Cerebellar nuclear complex (tissue), 1 donor: ENCODE data around the gene TMEM184B.
"Not testable (repeated sequence)": the region's sequence is repeated elsewhere in the genome, so short reads cannot be mapped to it uniquely, and the experiment has no call there.

Experiments used
- DNase-seq, 2 experiments: peaks; one replicate each; lab custom pipeline; 2025; lab: John Stamatoyannopoulos, UW

TMEM184B gene

DNA sequence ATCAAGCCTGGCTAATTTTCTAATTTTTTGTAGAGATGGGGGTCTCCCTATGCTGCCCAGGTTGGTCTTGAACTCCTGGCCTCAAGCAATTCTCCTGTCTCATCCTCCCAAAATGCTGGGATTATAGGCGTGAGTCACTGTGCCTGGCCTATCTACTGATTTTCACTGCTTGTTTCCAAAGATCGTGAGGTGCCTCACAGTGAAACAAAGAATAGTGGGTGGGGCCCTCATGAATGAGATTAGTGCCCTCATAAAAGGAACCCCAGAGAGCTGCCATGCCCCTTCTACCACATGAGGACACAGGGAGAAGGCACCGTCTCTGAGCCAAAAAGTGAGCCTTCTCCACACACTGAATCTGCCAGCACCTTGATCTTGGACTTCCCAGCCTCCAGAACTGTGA lies 23.5 kb downstream of the TMEM184B start:
- no peak for DNase-seq

DNA sequence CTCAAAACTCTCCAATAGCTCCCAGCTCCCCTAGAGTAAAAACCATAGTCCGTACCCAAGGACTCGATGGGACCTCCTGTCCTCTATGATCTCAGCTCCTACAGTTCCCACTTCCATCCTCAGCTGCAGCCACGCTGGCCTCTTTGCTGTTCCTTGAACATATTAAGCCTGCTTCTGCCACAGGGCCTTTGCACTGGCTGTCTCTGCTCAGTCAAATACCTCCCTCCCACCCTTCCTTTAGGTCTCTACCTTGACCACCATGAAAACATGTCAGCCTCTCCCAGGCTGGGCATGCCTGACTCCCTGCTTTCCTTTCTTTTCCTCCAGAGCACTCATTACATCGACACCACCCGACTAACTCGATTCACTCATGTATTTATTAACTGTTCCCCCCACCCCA lies 24.5 kb downstream of the TMEM184B start:
- DNase-seq, result no peak

DNA sequence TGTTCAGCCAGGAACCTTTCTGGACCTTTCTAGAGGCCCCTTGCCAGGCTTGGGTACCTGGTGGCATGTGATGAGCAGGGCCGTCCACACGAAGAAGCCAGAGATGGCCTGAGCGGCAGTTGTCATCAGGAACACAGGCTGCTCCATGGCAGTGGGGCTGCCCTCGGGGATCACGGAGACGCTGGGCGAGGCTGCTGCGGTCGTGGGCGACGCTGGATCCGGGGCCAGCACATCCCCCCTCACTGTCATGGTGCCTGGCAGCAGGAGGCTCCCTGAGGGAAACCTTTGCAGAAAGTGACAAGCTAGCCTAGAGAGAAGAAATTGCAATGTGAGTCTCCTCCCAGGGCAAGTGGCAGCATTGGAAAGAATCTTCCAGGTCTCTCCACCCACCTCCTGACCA lies 25.1 kb downstream of the TMEM184B start:
- no peak for DNase-seq

DNA sequence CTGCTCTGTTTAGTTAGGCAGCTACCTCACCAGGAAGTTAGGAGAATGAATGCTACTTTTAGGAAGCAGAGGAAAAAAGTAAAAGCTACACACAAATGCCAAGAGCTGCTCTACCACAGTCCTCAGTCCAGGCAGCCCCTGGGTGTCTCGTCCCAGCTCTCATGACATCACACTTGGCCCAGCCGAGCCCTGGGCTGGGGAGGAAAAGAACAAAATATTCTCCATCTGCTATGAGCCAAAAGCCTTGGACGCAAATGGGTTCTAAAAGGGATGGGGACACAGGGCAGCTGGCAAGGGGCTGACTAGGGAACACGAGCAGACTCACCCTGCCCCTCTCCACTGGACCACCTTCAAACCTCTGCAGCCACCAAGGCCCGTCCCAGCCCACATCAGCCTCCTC lies 26.1 kb downstream of the TMEM184B start:
- peak; percentile 45 to 63 for DNase-seq

DNA sequence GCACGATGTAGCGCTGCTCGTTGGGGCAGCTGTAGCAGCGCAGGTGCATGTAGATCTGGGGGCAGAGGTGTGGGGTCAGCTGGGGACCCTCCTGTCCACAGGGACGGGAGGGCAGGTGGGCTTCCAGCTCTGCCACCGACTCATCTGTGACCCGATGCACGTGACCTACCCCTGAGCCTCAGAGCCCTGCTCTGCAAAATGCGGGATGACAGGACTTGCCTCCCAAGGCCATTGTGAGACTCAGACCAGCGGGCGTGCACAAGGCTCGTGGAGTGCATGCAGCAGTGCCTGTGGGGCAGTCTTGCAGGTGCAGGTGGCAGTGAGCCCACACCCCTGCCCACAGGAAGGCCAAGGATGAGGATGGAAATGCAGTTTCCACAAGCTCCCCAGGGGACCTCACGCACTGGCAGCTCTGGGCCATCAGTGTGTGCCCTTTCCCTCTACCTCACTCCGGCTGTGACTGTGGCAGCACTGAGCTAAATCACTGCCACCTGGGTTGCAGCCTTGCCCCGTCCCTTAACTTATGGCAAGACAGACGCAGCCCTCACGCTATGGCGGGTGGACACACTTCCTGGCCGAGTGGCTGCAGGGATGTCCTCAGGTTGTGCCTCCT lies 26.7 kb downstream of the TMEM184B start:
- DNase-seq, result no peak

DNA sequence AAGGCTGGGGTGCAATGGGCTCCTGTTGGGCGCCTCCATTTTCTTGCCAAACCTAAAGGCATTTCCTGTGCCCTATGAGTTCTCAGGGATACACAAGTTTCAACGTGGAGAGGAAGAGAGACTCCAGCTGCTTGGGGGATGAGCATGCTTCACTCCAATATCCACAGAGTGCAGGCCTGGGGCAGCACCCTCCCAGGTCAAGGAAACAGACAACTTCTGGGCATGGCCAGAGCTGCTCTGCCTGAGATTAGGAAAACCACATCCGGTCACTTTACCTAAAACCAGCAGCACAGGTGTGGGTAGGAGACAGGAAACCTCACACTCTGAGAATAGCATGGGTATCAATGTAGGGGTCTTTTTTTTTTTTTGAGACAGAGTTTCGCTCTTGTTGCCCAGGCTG lies 28.7 kb downstream of the TMEM184B start:
- no peak for DNase-seq

DNA sequence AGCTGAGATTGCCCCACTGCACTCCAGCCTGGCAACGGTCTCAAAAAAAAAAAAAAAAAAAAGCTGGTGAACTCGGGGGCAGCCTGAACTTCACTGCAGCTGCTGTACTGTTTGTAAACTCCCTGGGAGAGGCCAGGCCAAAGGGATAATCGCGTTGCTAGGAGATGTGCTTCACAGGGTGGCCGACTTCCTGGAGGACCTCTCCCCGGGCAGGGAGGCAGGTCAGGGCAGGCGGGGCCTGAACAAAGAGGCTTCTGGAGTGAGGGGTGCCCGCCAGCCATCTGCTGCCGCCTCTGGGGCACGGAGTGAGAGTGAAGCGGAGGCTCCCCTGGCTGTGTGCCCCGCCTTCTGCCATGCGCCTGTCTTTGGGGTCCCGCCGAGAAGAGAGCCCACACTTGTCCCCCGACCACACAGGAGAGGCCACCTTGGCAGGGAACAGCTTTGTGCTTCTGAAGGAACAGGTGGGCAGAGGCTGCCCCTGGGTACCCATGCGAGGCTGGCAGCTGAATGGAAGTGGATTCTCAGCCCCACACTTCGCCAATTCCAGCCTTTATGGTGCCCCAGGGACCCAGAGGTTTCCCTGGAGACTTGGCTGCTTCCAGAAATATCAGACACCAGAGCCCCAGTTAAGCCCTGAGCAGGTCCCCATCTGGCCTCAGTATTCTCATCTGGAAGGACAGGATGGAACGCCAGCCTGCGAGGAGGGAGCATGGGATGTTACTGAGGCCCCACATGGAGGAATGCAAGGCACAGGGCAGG lies 29.6 kb downstream of the TMEM184B start:
- no peak for DNase-seq

DNA sequence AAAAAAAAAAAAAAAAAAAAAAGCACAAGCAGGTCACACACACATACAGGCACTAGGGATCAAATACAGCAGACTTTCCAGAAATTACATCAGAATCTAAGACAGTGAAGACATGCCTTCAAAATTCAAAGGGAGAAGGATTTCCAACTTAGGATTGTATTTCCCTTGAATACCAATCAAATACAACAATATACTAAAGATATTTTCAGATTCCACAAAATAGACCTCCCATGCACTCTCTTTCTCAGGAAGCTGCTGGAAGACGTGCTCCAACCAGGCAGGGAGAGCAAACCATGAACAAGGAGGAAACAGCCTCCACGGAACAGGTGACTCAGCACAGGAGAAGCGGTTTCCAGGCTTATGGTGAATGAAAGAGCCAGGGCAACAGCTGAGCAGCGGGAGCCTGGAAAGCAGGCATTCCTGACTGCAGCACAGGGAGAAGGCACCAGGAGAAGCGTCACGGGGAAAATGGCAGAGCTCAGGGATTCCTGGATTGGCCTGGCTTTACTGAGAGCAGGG lies 32.0 kb downstream of the TMEM184B start:
- DNase-seq, result peak in 1 of 2 experiments; percentile 44

DNA sequence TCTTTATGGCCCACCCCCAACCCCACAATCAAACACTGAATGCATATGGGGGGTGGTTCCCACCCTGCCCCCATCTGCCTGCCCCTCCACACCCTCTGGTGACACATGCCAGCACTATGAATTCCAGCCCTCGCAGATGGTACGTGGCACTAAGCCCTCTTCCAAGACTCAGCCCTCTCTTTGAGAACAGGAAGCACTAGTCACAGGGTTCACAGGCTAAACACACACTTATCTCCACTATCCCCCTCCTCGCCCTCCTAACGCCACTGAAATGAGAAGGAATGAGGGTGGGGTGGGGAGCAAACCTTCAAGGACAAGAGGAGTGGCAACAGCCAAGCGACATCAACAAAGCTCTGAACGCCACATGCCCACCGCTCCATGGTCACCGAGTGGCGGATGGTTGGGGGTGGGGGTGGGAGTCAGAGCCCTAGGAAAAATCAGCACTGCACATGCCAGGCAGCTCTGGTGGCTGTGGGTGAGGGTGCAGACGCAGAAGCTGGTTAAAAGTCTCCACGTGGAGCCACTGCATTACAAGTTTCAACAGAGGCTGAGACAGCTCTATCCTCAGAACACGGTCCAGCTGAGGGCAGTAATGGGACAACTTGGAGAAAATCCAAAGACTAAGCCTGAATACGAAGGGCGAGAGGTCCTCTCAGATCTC lies 33.6 kb downstream of the TMEM184B start:
- DNase-seq, result no peak

DNA sequence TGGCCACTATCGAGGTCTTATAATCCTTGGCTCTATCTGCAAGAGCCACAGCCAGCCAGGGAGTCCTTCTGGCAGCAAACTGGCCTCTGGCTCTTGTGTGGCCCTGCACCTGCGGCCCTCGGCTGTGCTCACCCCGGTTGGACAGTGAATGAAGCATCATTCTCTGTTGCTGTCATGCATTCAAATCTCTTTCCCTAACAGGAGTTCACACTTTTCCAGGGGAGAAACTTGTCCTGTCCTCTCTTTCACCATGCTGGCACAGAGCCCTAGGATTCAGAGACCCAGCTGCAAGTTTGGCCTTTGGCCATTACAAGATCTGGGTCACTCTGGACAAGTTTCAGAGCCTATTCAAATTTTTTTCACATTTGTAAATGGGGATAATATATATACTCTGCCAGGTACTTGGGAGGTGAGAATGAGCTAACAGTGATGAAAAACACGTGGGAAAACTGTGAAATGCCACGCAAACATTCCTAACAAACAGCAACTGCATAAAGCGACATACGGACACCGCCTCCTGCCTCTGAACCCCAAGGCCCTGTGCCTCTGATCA lies 34.2 kb downstream of the TMEM184B start:
- no peak for DNase-seq

DNA sequence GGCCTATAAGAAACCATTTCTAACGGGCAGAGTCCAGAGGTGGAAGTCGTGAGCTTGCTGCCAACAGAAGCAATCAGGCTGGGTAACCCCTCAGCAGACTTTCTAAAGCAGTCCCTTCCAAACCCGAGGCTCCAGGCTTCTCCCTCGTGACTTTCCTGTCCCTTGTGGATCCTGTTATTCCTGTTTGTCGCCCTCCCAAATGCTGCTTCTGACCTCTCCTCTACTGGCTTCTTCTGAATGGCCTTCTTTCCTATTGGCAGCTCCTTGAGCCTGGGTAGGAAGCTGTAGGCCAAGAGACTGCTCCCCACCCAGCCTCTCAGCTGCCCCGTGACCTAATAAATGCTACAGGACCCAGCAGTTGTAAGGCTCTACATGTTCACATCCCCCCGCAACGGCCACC lies 36.0 kb downstream of the TMEM184B start:
- no peak for DNase-seq

DNA sequence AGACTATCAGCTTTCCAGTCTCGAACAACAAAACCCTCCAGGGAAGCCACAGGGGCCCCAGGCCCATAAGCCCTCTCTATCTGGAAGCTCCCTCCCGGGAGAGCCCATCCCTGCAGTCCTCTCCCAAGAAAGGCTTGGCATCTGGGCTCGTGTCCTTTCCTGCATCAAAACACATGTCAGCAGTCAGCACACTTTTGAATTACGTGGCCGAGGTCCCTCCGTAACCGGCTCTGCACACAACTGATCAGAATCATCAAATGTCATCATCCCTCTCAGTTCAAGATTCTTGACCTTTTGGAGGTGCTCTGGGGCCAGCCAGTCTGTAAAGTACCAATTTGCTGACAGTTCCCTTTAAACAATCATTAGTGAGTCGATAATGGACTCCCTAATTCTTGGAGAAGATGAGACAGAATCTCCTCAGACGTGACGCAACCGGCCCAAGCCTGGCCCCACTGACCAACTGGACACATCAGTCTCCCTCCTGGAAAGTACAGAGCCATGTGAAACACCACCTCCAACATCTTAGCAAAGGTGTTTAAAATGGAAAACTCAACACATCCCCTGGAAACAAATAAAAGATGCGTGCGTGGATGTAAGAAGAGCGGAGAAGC lies 37.5 kb downstream of the TMEM184B start:
- DNase-seq, result no peak

DNA sequence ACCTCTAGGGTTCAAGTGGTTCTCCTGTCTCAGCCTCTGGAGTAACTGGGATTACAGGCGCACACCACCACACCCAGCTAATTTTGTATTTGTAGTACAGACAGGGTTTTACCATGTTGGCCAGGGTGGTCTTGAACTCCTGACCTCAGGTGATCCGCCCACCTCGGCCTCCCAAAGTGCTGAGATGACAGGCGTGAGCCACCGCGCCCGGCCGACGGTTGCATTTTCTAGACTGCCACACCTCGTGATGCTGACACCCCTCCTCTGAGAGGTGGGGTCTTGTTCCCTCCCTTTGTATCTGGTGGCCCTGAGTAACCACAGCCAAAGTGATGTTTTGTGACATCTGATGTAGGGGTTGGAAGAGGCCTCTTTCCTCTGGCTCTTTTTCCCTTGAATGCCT lies 39.0 kb downstream of the TMEM184B start:
- DNase-seq, result not testable (repeated sequence)

DNA sequence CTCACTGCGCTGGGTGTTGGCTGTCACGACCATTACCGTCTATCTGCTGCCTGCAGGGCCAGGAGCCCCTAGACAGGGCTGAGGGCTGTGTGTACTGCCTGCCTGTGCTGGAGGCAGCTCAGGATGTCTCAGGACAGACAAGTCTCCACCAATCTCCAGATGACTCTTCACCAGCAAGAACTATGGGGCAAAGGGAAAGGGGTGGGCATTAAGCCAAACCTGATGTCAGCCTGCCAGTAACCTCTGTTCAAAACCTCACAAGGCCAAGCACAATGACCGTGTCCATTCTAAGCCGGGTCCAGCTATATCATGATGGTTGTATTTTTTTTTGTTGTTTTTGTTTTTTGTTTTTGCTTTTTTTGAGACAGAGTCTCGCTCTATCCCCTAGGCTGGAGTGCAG lies 39.4 kb downstream of the TMEM184B start:
- no peak for DNase-seq

DNA sequence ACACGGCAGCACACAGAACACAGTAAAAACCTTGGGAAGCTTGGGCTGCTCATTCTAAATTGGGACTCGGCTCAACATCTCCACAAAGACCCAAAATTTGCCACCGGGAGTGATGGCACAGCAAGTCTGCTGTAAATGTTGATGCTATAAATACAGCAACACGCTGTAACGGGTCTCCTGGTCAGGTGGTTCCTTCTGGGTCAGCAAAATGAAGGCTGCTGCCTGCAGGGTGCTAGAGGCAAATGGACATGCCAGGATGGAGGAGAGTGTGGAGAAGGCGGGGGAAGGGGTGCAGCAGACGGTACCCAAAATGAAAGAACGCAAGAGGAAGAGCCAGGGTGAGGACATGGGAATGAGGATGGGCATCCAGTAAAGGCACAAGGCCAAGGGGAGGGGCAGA lies 40.6 kb downstream of the TMEM184B start:
- DNase-seq, result no peak

DNA sequence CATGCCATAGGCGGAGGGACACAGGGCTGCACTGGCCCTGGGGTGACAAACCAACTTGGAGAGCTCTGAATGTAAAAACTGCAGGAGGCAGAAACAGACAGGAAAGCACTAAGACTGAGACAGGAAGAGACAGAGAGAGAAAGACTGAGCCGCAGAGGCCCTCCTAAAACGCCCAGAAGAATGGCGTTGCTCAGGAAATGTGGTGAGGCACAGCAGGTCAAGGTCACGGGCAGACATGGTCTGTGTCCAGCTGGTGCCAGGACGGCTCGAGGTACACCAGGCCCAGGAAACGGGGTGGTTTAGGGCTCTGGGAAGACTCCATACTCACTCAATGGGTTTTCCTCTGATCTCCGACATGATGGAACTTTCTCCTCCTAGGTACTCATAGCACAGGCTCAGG lies 41.9 kb downstream of the TMEM184B start:
- no peak for DNase-seq

DNA sequence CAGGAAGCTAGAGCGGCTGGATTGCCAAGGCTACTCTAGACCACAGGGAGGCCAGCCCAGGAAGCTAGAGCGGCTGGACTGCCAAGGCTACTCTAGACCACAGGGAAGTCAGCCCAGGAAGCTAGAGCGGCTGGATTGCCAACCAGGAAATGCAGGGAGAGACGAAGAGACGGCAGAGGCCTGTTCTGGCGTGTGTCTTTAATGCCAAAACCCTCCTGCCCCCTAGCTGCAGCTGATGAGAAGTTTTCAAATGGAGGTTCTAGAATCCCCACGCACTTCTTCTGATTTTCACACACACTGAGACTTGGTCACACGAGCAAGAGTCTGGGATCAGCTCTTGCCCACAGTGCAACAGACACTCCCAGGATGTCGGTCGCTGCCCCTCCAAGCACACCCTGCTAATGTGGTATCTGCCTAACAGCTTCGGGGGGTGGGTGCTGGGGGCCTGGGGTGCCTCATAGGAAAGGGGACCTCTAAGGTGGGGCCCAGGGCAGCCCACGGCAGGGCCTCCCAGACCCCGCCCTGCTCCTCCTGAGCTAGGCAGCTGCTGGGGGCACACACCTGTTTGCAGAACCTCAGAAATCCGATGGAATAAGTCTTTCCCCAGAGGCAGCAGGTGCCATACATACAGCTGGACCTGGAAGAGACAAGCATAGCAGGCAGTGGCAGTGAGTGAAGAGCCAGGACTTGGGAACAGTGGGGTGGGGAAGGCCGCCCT lies 42.5 kb downstream of the TMEM184B start:
- DNase-seq, result no peak

DNA sequence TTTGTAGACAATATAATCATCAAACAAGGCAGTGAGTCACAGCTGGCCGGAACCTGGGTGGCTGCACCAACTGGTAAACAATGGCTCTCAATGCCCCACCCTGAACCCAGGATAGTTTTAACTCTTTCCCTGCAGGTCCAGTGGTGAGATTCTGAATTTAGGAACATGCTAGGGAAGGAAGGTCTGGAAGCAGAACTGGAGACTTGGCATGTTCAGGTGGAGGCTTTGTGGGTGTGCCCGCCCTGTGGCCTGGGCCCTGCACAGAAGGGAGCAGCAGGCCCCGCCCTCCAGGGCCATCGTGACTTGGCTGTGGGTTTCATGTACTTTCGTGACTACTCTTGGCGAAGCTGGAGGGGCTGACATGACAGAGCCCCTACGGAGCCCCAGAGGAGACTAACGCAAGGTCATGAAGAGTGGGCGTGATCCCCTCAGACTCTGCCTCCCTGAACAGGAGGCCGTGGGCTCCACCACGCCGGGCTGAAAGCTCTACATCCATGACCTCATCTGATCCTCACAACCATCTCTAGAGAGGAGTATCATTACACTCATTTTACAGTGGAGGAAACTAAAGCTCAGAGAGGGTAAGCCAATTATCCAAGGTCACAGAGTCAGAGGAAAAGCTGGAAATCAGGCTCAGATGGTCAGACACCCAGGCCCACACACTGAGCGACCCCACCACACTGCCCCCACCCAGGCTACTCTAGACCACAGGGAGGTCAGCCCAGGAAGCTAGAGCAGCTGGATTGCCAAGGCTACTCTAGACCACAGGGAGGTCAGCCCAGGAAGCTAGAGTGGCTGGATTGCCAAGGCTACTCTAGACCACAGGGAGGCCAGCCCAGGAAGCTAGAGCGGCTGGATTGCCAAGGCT lies 43.7 kb downstream of the TMEM184B start:
- no peak for DNase-seq

DNA sequence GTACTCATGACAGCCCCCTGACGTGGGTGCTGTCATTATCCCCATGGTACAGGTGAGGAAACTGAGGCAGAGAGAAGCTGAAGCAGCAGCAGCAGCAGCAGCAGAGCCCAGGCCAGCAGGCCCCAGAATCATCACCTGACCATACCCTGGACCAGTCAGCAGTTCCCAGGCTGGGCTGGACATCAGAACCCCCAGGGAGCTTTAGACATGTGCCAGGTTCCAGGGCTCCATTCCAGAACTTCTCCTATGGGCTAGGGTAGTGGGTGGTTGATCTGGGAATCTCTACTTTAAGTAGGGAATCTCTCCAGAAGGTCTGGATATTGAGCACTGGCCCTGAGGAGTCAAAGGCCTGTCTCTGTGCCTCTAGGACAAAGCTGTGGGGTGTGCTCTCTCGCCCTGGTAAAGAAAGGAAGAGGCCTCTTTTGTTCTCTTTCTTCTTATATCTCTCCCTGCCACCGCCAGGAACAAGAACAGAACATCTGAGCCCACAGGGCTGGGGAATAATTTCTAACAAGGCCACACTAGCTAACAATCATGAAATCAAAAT lies 44.4 kb downstream of the TMEM184B start:
- DNase-seq, result no peak

DNA sequence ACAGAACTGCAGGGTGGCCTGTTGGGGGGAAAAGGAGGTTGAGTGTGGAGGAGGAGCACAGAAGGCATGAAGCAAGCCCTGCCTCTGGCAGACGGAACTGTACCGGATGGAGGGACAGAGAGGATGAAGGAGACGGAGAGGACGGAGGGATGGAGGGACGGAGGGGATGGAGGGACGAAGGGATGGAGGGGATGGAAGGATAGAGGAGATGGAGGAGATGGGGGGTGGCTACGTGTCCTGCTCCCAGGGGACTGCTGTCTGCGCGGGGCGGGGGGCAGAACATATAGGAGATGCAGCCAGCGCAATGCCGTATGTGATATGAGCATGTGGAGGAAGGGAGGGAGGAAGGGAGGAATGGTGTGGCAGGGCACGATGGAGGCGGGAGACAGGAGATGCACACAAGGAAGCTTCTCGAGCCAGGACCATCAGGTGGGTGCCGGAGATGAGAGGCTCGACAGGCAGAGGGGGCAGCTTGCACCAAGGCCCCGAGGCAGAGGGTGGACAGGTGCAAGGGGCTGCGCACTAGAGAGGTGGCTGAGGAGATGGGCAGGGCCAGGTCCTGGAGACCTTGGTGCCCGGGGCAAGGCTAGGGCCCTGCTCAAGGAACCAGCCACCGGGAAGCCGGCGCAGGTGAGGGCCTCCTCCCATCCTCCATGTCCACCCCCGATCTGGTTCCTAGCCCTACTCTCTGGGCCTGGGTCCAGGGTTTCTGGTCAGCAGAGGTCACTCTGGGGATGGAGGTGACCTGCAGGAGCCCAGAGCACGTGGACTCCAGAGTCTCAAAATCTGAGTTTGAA lies 45.8 kb downstream of the TMEM184B start:
- no peak for DNase-seq
